Measurements from ENCODE around the gene TMEM54.

TMEM54 gene

GRCh38 chr1:32883338-32884031, 17.7 kb downstream of the TMEM54 start:
- in situ Hi-C loops (cut with MboI; ENCODE audit: low sequenced_read_pairs) = no loop called here

- in situ Hi-C loops (cut with MboI; ENCODE audit: low sequenced_read_pairs) = no loop called here
Measured at GRCh38 chr1:32881871-32882850, 19.0 kb downstream of the TMEM54 start.

- in situ Hi-C loops (cut with MboI; ENCODE audit: low sequenced_read_pairs) = no loop called here
Measured at GRCh38 chr1:32881291-32881690, 19.9 kb downstream of the TMEM54 start.

GRCh38 chr1:32878637-32879041, 22.6 kb downstream of the TMEM54 start:
- in situ Hi-C loops (cut with MboI; ENCODE audit: low sequenced_read_pairs) = no loop called here

- in situ Hi-C loops (cut with MboI; ENCODE audit: low sequenced_read_pairs) = no loop called here
Measured at GRCh38 chr1:32878183-32878582, 23.0 kb downstream of the TMEM54 start.

GRCh38 chr1:32877211-32878110, 23.7 kb downstream of the TMEM54 start:
- in situ Hi-C loops (cut with MboI; ENCODE audit: low sequenced_read_pairs) = no loop called here

GRCh38 chr1:32876341-32877210, 24.6 kb downstream of the TMEM54 start:
- in situ Hi-C loops (cut with MboI; ENCODE audit: low sequenced_read_pairs) = no loop called here

GRCh38 chr1:32874860-32875752, 26.1 kb downstream of the TMEM54 start:
- in situ Hi-C loops (cut with MboI; ENCODE audit: low sequenced_read_pairs) = no loop called here

- in situ Hi-C loops (cut with MboI; ENCODE audit: low sequenced_read_pairs) = no loop called here
Measured at GRCh38 chr1:32873484-32873883, 27.7 kb downstream of the TMEM54 start.

- in situ Hi-C loops (cut with MboI; ENCODE audit: low sequenced_read_pairs) = no loop called here
Measured at GRCh38 chr1:32872192-32872460, 29.1 kb downstream of the TMEM54 start.

GRCh38 chr1:32871364-32872191, 29.6 kb downstream of the TMEM54 start:
- in situ Hi-C loops (cut with MboI; ENCODE audit: low sequenced_read_pairs) = no loop called here

- in situ Hi-C loops (cut with MboI; ENCODE audit: low sequenced_read_pairs) = no loop called here
Measured at GRCh38 chr1:32870615-32871363, 30.4 kb downstream of the TMEM54 start, which contains the start of gene FNDC5. Gene FNDC5, minus strand, starts transcription at chr1:32870912.

- in situ Hi-C loops (cut with MboI; ENCODE audit: low sequenced_read_pairs) = no loop called here
Measured at GRCh38 chr1:32869923-32870614, 31.1 kb downstream of the TMEM54 start.

GRCh38 chr1:32868806-32869455, 32.3 kb downstream of the TMEM54 start:
- in situ Hi-C loops (cut with MboI; ENCODE audit: low sequenced_read_pairs) = no loop called here

- in situ Hi-C loops (cut with MboI; ENCODE audit: low sequenced_read_pairs) = no loop called here
Measured at GRCh38 chr1:32868085-32868484, 33.1 kb downstream of the TMEM54 start.

- in situ Hi-C loops (cut with MboI; ENCODE audit: low sequenced_read_pairs) = no loop called here
Measured at GRCh38 chr1:32867671-32868070, 33.5 kb downstream of the TMEM54 start.

GRCh38 chr1:32867151-32867550, 34.0 kb downstream of the TMEM54 start:
- in situ Hi-C loops (cut with MboI; ENCODE audit: low sequenced_read_pairs) = no loop called here

Measured in HL-60/S4 treated with retinoic acid at 250 ng/mL for 4 days and 3 days (cell line).